ENCODE data around the gene METTL4.

METTL4 gene

DNA sequence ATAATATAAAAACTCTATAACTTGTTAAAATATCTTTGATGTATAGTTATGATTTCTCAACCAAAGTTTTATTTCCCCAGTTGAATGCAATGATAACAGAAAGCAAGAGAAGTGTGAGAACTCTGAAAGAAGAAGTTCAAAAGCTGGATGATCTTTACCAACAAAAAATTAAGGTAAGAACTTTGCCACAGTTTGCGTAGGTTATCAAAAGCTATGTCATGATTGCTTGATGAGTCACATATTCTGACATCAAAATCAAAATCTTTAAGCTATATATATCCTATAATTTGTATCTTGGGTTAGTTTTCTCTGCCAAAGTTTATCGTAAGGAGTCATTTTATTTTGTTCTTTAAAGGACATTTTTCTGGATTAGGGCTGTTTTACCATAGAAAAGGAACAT, 35.0 kb upstream of the METTL4 start:
- CTCF ChIA-PET: no interaction called here
- TF ChIP-seq L3MBTL2 (conservative IDR thresholded peaks at IDR 0.05): no peak
- TF ChIP-seq ARNT (IDR thresholded peaks at IDR 0.05): no peak
- TF ChIP-seq TARDBP (IDR thresholded peaks at IDR 0.05): no peak
- TF ChIP-seq FOXM1 (IDR thresholded peaks at IDR 0.05; ENCODE audit: borderline replicate concordance): no peak
- no peak for TF ChIP-seq FOXK2 (IDR thresholded peaks at IDR 0.05)
- TF ChIP-seq ELF4 (IDR thresholded peaks at IDR 0.05): no peak
- no peak for TF ChIP-seq ZNF384 (IDR thresholded peaks at IDR 0.05)
- TF ChIP-seq, protein P1, sequence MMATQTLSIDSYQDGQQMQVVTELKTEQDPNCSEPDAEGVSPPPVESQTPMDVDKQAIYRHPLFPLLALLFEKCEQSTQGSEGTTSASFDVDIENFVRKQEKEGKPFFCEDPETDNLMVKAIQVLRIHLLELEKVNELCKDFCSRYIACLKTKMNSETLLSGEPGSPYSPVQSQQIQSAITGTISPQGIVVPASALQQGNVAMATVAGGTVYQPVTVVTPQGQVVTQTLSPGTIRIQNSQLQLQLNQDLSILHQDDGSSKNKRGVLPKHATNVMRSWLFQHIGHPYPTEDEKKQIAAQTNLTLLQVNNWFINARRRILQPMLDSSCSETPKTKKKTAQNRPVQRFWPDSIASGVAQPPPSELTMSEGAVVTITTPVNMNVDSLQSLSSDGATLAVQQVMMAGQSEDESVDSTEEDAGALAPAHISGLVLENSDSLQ (IDR thresholded peaks at IDR 0.05): no peak
- no peak for TF ChIP-seq SP1 (IDR thresholded peaks at IDR 0.05)
- TF ChIP-seq CTBP1 (IDR thresholded peaks at IDR 0.05; ENCODE audit: borderline replicate concordance): no peak
- no peak for TF ChIP-seq LEF1 (IDR thresholded peaks at IDR 0.05; ENCODE audit: borderline replicate concordance)
- no peak for TF ChIP-seq HDGF (IDR thresholded peaks at IDR 0.05; ENCODE audit: borderline replicate concordance)
- TF ChIP-seq BHLHE40 (IDR thresholded peaks at IDR 0.05; ENCODE audit: borderline replicate concordance): no peak
- DNase-seq (ENCODE audit: extremely low spot score): no peak
- POLR2A ChIA-PET: no interaction called here

DNA sequence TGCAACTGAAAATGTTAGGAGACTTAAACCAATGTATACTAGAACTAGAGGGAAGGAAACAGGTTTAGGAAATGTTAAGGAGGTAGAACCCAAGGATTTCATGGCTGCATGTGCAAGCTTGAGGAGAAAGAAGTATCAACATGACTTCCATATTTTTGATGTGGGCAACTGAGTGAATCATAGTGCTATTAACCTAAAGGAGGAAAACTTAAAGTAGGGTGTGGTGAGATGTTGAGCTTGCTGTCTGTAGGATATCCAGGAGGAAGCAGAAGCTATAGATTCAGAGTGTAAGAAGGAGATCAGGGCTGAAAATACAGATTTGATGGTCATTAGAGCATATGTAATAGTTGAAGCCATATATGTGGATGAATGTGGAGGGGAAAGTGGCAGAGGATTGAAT, 31.5 kb upstream of the METTL4 start:
- TF ChIP-seq TARDBP (IDR thresholded peaks at IDR 0.05) (no peak), L3MBTL2 (conservative IDR thresholded peaks at IDR 0.05) (no peak), ZNF384 (IDR thresholded peaks at IDR 0.05) (no peak), FOXK2 (IDR thresholded peaks at IDR 0.05) (no peak), SP1 (IDR thresholded peaks at IDR 0.05) (no peak), NFRKB (IDR thresholded peaks at IDR 0.05) (no peak), ARNT (IDR thresholded peaks at IDR 0.05) (no peak), ELF4 (IDR thresholded peaks at IDR 0.05) (no peak), CTBP1 (IDR thresholded peaks at IDR 0.05; ENCODE audit: borderline replicate concordance) (no peak), FOXA1 (IDR thresholded peaks at IDR 0.05) (no peak)
- no peak for DNase-seq (ENCODE audit: extremely low spot score)
- POLR2A ChIA-PET: no interaction called here
- CTCF ChIA-PET: no interaction called here

DNA sequence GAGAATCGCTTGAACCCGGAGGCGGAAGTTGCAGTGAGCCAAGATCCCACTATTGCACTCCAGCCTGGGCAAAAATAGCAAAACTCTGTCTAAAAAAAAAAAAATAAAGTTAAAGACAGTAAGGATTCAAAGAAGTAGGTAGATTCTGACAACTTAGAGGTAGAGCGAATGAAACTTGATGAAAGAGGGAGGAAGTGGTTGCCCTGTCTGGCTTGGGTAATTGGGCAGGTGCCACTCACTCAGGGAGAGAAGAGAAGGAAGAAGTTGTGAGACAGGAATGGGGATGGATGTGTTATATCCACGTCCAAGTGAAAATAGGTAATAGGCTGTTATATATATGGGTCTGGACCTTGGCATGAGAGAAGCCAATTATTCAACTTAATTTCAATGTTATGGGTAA, 26.3 kb upstream of the METTL4 start:
- ChIA-PET POLR2A (no interaction called here), CTCF (no interaction called here)
- no peak for TF ChIP-seq TARDBP (IDR thresholded peaks at IDR 0.05)
- TF ChIP-seq FOXK2 (IDR thresholded peaks at IDR 0.05): no peak
- no peak for TF ChIP-seq SUZ12 (IDR thresholded peaks at IDR 0.05)
- no peak for TF ChIP-seq ZNF384 (IDR thresholded peaks at IDR 0.05)
- no peak for TF ChIP-seq ELF4 (IDR thresholded peaks at IDR 0.05)
- TF ChIP-seq, protein P1 (IDR thresholded peaks at IDR 0.05): no peak
- TF ChIP-seq HDGF (IDR thresholded peaks at IDR 0.05; ENCODE audit: borderline replicate concordance): no peak
- no peak for TF ChIP-seq L3MBTL2 (conservative IDR thresholded peaks at IDR 0.05)
- no peak for TF ChIP-seq SP1 (IDR thresholded peaks at IDR 0.05)
- no peak for TF ChIP-seq FOXA1 (IDR thresholded peaks at IDR 0.05)
- TF ChIP-seq ARNT (IDR thresholded peaks at IDR 0.05): no peak
- no peak for TF ChIP-seq BHLHE40 (IDR thresholded peaks at IDR 0.05; ENCODE audit: borderline replicate concordance)
- no peak for TF ChIP-seq FOXM1 (IDR thresholded peaks at IDR 0.05; ENCODE audit: borderline replicate concordance)
- no peak for TF ChIP-seq CTBP1 (IDR thresholded peaks at IDR 0.05; ENCODE audit: borderline replicate concordance)
- TF ChIP-seq LEF1 (IDR thresholded peaks at IDR 0.05; ENCODE audit: borderline replicate concordance): no peak
- TF ChIP-seq NFRKB (IDR thresholded peaks at IDR 0.05): no peak
- no peak for DNase-seq (ENCODE audit: extremely low spot score)

DNA sequence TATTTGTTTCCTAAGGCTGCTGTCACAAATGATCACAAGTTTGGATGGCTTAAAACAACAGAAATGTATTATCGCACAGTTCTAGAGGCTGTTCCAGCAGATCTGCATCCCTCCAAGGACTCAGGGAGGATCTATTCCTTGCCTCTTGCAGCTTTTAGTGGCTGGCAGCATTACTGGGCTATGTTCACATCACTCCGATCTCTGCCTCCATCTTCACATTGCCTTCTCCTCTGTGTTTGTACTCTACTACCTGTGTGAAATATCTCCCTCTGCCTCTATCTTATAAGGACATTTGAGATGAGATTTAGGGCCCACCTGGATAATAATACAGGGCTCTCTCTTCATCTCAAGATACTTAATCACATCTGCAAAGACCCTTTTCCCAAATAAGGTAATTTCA, 19.0 kb upstream of the METTL4 start:
- DNase-seq (ENCODE audit: extremely low spot score): no peak
- CTCF ChIA-PET: no interaction called here
- TF ChIP-seq ARNT (IDR thresholded peaks at IDR 0.05) (no peak), TARDBP (IDR thresholded peaks at IDR 0.05) (no peak), LEF1 (IDR thresholded peaks at IDR 0.05; ENCODE audit: borderline replicate concordance) (no peak), BHLHE40 (IDR thresholded peaks at IDR 0.05; ENCODE audit: borderline replicate concordance) (no peak), FOXM1 (IDR thresholded peaks at IDR 0.05; ENCODE audit: borderline replicate concordance) (no peak), NFRKB (IDR thresholded peaks at IDR 0.05) (no peak), HDGF (IDR thresholded peaks at IDR 0.05; ENCODE audit: borderline replicate concordance) (no peak), CTBP1 (IDR thresholded peaks at IDR 0.05; ENCODE audit: borderline replicate concordance) (no peak), SUZ12 (IDR thresholded peaks at IDR 0.05) (no peak), ZNF384 (IDR thresholded peaks at IDR 0.05) (no peak), FOXK2 (IDR thresholded peaks at IDR 0.05) (no peak), FOXA1 (IDR thresholded peaks at IDR 0.05) (no peak), SP1 (IDR thresholded peaks at IDR 0.05) (no peak), ELF4 (IDR thresholded peaks at IDR 0.05) (no peak)
- TF ChIP-seq, protein P1 (IDR thresholded peaks at IDR 0.05): no peak
- POLR2A ChIA-PET: no interaction called here

DNA sequence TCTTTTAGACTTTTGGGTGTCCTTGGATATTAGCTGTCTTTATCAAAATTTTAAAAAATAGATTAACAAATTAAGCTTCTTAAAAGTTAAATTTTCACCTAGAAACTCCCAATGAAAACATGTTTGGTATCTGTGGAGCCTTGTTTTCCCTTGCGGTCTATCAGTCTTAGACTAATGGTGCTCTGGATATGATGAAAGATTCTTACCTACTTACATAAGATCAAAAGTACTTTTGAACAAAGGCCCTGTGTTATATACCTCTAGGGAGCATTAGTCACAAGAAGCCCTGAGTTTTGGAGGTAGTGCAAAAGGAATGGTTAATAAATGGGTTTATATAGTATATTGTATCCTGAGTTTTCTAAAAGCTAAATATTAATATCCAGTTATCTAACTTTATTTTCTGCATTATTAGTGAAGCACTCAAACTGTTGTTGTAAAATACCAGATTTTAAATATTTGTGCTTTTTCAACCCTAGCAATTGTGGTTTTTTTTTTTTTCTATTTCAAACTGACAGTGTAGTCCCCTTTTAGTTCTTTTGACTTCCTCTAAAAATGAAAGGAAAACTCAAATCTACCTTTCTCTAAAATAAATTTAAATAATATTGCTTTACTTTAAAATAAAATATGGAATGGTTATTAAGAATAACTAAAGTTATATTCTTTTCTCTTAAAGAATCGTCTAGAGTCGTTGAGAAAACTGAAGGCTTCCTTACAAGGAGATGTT, 18.2 kb upstream of the METTL4 start:
- ChIA-PET POLR2A (no interaction called here), CTCF (no interaction called here)
- TF ChIP-seq SP1 (IDR thresholded peaks at IDR 0.05): no peak
- no peak for TF ChIP-seq HDGF (IDR thresholded peaks at IDR 0.05; ENCODE audit: borderline replicate concordance)
- TF ChIP-seq FOXM1 (IDR thresholded peaks at IDR 0.05; ENCODE audit: borderline replicate concordance): no peak
- no peak for DNase-seq (ENCODE audit: extremely low spot score)

DNA sequence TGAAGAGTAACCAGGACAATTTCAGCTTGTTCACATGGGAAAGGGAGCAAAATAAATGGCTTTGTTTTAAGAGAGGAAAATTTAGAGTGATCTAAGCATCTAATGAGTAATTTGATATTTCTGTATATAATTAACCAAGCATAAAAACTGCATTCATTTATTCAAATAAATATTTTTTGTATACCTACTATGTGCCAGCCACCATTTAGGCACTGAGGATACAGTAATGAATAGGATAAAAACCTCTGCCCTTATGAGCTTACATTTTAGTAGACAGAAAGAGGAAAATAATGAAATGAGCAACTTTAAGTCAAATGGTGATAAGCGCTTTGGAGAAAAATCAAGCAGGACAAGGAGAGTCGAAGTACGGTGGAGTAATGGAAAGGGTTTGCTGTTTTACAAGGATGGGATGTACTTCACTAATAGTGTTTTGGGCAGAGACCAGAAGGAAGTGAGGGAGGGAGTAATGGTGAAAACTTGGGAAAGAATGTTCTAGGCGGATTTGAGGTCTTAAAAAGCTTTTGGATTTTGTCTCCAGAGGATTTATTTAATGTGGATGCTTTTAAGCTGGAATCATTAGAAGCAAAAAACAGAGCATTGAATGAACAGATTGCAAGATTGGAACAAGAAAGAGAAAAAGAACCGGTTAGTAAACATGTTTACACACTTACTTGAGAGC, 17.5 kb upstream of the METTL4 start:
- no peak for TF ChIP-seq LEF1 (IDR thresholded peaks at IDR 0.05; ENCODE audit: borderline replicate concordance)
- no peak for TF ChIP-seq FOXA1 (IDR thresholded peaks at IDR 0.05)
- DNase-seq (ENCODE audit: extremely low spot score): no peak
- ChIA-PET POLR2A (interaction anchor here (0.7 kb wide), 1 partner anchor 152 kb away, joined by 3 read pairs; no protein-coding TSS in a partner anchor), CTCF (no interaction called here)
